ENCODE measurements around the gene PRR22.

The PRR22 gene

DNA sequence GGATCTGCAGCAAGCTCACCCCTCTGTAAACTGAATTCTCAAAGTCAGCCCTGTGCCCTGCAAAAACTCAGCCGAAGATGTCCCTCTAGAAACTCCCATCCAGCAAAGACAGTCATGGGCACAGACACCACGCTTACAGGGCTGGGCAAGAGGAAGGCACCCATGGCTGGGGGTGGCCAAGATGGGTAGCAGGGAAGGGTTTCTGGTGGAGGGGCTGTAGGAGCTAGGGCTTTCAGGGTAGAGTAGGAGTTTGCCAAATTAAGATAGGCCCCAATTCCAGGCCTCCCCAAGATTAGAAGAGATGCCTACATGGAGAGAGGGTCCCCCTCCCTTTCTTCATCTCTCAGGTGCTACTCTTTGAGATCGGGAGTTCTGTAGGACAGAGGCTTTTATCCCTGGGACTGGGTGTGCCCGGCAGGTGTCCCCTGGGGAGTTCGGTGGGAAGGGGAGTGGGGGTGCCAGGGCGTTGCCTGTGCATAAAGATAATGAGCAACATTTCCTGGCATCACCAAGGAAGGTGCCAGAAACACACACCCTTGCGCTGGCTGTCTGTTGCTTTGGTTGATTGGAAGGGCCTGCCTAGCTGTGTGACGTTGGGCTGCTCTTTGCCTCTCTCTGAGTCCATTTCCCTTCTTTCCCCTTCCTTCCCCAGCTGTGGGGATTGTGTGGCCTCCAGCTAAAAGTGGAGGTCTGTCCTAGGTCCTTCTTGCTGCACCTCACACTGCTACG is 29.7 kb upstream of the PRR22 start:
- DNase-seq: no peak

- DNase-seq: no peak
Observed at GRCh38 chr19:5811117-5811516, 26.6 kb upstream of the PRR22 start.

- DNase-seq: no peak
Observed at GRCh38 chr19:5809469-5809868, 24.9 kb upstream of the PRR22 start.

- no peak for DNase-seq
Observed at GRCh38 chr19:5809053-5809452, 24.5 kb upstream of the PRR22 start.

DNA sequence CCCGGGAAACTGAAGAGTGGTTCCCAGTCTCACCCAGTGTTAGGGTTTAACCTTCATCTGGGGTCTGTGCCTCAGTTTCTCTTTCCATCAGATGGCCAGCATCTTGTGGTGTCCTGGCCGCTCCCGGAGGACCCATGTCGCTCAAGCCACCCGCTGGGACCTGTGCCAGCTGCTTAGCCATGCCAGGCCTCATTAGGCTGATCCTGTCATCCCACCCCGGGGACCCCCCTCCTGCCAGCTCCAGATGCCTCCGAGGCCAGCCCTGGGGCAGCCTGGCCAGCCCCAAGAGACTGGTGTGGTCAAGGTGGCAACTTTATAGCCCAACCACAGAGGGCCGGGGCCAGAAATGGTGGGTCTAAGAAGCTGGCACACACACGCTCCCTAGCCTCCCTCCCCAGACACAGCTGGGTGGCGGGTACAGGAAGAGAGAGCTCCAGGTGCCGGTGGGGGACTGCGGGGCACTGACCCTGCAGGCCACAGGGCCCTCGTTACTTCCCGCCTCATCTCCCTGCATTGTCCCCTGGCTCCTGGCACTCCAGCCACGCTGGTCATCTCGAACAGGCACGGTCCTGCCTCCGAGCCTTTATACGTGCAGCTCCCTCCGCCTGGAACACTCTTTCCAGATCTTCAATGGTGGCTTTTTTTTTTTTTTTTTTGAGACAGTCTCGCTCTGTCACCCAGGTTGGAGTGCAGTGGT is 23.7 kb upstream of the PRR22 start:
- DNase-seq: no peak

- no peak for DNase-seq
Observed at GRCh38 chr19:5806905-5807304, 22.4 kb upstream of the PRR22 start.

GRCh38 chr19:5806133-5806489 is 21.6 kb upstream of the PRR22 start:
- no peak for DNase-seq

DNA sequence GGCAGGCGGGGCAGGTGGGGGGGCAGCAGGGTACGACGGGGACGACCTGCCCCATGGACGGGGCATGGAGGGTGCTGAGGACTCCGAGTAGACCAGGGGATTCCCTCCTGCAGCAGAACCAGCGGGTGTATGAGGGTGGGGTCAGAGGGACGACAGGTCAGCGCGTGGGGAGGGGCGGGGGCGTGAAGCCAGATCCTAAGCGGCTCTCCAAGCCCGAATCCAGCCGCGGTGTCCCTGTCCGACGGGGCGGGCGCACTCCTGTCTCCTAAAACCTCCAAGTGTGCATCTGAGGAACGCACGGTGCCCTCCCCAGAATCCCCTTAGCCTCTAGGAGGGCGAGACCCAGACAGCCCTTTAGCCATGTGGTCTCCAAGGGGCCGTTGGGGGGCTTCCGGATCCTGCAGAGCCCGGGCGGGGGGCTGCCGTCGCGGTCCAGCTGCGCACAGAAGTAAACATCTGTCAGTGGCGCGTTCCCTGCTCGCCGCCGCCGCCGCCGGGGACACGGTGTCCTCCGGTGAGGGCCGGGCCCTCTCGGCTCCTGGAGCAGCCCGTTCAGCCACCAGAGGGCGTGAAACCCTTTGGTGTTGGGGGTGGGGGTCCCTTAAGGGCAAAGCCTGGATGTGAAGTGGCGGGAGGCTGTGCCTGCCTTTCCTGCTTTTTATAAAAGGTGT is 21.1 kb upstream of the PRR22 start:
- DNase-seq: peak; percentile 33

- DNase-seq: peak; percentile 33
Observed at GRCh38 chr19:5804516-5805461, 20.2 kb upstream of the PRR22 start, which contains the start of gene NRTN. NRTN (plus strand) TSS chr19:5805067; CDS start chr19:5824166, 19,099 bp downstream.

- DNase-seq: peak; percentile 83
Observed at GRCh38 chr19:5803752-5804515, 19.4 kb upstream of the PRR22 start.

- DNase-seq: no peak
Observed at GRCh38 chr19:5803441-5803751, 18.9 kb upstream of the PRR22 start.

- DNase-seq: no peak
Observed at GRCh38 chr19:5801796-5802619, 17.5 kb upstream of the PRR22 start.

DNA sequence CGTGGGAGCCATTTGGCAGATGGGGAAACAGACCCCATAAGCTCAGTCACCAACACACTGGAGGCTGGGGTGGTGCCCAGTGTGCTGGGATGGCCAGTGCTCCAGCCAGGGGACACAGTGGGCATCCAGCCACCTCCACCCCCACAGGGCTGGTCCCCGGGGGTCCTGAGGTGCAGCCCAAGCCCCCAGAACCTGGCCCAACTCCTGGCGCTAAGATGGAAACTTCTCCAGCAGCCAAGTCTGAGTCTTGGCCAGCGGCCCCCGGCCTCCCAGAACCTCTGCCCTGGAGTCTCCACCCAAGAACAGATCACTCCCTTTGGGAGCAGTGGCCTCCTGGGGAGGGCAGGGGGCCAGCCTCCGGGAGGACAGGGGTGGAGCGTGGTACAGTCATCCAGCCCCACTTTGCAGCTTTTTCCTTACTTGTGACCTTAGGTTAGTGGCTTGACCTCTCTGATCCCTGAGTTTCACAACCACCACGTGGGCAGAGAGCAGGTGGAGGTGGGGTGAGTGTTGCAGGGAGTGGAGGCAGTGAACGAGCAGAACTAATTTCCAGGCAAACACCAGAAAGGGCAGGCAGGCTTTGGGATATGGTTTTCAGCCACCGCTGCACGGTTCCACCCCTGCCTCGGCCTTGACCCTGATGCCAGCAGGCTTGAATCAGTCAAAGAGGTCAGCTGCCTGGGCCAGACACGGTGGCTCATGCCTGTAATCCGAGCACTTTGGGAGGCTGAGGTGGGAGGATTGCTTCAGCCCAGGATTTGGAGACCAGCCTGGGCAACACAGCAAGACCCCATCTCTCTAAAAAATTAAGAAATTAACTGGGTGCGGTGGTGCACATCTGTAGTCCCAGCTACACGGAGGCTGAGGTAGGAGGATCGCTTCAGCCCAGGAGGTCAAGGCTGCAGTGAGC is 16.1 kb upstream of the PRR22 start:
- no peak for DNase-seq

DNA sequence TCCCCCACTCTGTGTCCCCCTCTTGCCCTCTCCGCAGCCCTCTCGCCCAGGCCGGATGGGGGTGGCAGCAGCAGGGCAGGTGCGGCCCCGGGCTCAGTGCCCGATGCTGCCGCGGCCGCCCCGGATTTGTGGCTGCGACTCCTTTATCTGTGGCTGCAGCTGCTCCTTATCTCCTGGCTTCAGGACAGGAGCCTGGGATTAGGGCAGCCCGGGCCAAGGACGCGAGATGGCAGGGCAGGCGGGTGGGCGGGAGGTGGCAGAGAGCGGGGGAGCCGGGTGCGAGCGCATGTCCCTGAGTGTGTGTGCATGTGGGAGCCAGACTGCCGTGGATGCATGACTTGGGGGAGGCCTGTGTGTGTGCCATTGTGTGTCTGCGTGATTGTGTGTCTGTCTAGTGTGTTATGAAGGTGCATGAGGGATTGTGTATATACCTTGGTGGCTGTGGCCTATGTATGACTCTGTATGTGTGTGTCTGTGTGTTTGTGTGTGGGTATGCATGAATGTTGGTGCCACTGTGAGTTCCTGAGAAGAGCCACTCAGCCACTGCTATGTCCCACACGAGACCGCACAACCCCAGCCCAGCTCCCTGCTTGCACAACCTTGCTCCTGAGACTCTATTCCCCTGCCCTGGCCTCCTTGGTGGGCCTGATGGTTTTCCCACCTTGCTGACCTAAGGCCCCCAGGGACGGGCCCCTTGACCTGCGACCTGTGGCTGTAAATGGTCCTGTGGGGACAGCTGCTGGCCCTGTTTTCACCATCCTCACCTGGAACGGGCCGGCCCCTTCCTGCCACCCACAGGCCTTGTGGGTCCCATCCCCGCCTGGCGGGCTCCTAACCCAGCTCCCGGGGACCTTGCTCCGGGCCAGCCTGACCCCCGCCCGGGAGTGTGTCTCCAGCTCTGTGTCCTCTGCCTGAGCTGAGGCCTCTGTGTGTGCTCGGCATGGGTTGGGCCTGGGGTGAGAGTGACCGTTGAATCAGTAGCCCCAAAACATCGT is 15.0 kb upstream of the PRR22 start:
- no peak for DNase-seq

DNA sequence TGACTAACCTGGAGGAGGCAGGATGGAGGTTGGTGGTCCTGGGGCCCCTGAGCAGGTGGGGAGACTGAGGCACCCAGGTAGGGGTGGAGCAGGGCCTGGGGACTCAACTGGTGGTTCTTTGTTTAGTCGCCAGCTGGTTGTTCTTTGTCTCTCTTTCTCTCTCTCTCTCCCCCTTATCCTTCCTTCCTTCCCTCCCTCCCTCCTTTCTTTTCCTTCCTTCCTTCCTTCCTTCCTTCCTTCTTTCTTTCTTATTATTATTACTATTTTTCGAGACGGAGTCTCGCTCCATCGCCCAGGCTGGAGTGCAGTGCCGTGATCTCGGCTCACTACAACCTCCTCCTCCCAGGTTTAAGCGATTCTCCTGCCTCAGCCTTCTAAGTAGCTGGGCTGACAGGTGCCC is 13.7 kb upstream of the PRR22 start:
- DNase-seq: no peak

DNA sequence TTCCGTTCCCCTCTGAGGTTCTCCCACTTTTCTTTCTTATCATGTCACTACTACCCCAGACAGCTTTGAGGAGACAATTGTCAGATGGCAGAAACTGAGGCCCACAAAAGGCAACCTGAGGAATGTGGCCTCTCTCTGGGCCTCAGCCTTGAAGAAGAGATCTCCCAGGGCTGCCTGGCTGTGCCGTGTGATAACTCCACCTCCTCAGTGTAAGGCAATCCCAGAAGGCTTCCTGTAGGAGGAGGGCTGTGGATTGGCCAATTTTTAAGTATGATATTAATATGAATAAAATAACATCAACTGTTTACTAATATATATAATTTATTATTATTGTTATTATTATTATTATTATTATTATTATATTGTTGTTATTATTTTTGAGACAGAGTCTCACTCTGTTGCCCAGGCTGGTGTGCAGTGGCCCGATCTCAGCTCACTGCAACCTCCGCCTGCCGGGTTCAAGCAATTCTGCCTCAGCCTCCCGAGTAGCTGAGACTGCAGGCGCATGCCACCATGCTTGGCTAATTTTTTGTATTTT is 10.9 kb upstream of the PRR22 start:
- DNase-seq: no peak

DNA sequence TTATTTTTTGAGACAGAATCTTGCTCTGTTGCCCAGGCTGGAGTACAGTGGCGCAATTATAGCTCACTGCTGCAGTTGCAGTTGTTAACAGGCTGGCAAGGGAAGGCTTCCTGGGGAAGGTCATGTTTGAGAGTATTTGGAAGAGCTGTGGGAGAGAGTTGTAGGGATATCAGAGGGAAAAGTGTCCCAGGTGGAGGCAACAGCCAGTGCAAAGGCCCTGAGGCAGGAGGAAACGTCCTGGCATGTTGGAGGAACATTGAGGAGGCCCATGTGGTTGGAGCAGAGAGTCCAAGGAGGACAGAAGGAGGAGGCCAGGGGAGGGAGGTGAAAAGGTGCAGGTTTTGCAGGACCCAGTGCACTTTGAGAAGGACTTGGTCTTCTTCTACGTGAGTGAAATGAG is 8.6 kb upstream of the PRR22 start:
- DNase-seq: no peak

GRCh38 chr19:5792224-5792623 is 7.7 kb upstream of the PRR22 start:
- no peak for DNase-seq

All from activated effector memory CD4-positive, alpha-beta T cell treated with Interleukin-2 at 50 U/mL for 16 hours (primary cell).